ENCODE data around the gene PSMB11.

DNA sequence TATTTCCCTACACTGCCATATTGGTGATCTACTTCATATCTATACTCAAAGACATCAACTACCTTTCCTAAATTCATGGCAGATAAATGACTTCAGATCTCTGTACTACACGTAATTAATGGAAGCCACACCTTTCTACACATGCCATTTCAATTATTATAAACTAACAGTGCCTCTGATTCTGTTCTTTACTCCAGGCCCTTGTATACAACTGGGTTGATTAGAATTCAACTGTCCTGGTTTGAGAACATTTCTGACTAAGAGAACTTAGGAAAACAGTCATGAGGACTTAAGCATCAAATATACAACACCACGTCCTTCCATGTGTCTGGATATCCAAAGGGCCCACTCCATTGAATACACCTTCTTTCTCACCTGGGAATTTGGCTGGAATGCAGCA is 51.1 kb downstream of the PSMB11 start:
- TF ChIP-seq, protein P1, sequence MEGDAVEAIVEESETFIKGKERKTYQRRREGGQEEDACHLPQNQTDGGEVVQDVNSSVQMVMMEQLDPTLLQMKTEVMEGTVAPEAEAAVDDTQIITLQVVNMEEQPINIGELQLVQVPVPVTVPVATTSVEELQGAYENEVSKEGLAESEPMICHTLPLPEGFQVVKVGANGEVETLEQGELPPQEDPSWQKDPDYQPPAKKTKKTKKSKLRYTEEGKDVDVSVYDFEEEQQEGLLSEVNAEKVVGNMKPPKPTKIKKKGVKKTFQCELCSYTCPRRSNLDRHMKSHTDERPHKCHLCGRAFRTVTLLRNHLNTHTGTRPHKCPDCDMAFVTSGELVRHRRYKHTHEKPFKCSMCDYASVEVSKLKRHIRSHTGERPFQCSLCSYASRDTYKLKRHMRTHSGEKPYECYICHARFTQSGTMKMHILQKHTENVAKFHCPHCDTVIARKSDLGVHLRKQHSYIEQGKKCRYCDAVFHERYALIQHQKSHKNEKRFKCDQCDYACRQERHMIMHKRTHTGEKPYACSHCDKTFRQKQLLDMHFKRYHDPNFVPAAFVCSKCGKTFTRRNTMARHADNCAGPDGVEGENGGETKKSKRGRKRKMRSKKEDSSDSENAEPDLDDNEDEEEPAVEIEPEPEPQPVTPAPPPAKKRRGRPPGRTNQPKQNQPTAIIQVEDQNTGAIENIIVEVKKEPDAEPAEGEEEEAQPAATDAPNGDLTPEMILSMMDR (IDR thresholded peaks at IDR 0.05; ENCODE audit: poor library complexity) = no peak
- TF ChIP-seq EZH2 (IDR thresholded peaks at IDR 0.05; ENCODE audit: borderline replicate concordance) (no peak), EZH2phosphoT487 (IDR thresholded peaks at IDR 0.05; ENCODE audit: low read depth, severe bottlenecking, unreplicated experiment) (no peak)

All from hepatocyte (in vitro differentiated cells).